ENCODE results near the gene RIN1. TPM values are rescaled to one million over a fixed set of nuclear protein-coding genes. Genes with fewer than 3 reads are reported as not detected.
"Not testable (repeated sequence)": the region's sequence is repeated elsewhere in the genome, so short reads cannot be mapped to it uniquely, and the experiment has no call there.

The RIN1 gene
- total and polyA plus RNA-seq, 2 experiments from 2014 or later: 2.5 to 8.2 TPM

DNA sequence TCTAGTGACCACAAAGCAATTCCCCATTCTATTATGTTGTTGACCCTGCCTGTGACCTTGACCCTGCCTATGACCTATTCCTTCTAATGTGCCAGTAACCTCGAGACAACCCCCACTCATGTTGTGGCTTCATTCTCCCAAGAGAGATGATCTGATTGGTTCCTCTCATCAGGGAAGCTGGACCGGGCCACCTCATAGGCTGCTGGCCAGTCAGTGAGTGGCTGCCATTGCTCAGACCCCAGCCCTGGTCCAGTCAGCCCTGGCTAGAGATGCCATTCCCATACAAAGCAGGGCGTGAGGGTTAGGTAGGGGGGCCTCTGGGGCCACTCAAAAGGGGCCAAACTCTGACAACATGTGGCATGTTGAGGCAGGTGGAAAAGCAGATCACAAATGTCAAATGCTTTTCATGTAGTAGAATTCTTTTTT is 23.4 kb upstream of the RIN1 start:
- Histone ChIP-seq H3F3A (replicated peaks; ENCODE audit: low read depth) (peaks cover 31% of the 10 kb centered on the region; the same call in 1 of the 2 replicates), H3K36me3 (ENCODE audit: insufficient read depth) (peaks cover 5% of the 10 kb centered on the region; the same call in 1 of the 2 replicates), H3K27ac (ENCODE audit: low read depth) (peak overlapping the region; percentile 57; the same call in 1 of the 2 replicates), H4K20me1 (replicated peaks; ENCODE audit: insufficient read depth) (peaks cover 8% of the 10 kb centered on the region), H3K79me2 (replicated peaks; ENCODE audit: insufficient read depth) (no peaks in the 10 kb centered on the region), H3K27me3 (ENCODE audit: insufficient read depth) (no peaks in the 10 kb centered on the region), H3K4me3 (no peak overlapping the region), H2AFZ (no peak overlapping the region), H3K9me2 (ENCODE audit: insufficient read depth) (no peaks in the 10 kb centered on the region), H3K4me1 (ENCODE audit: insufficient read depth) (peaks cover 6% of the 10 kb centered on the region; the same call in 1 of the 2 replicates), H3K4me2 (no peak overlapping the region)
- ATAC-seq (peak; percentile 61), DNase-seq (ENCODE audit: low spot score) (peak; percentile 57)
- 0 out of 2 replicates have a peak, but pooled peaks have one; percentile 4 for TF ChIP-seq CREB1 (CRISPR knock-in tag; IDR thresholded peaks at IDR 0.05; ENCODE audit: low read depth)
- peak; percentile 35; the same call in 1 of the 2 replicates for TF ChIP-seq POLR2AphosphoS5 (IDR thresholded peaks at IDR 0.05; ENCODE audit: low read depth)
- TF ChIP-seq, protein P1, sequence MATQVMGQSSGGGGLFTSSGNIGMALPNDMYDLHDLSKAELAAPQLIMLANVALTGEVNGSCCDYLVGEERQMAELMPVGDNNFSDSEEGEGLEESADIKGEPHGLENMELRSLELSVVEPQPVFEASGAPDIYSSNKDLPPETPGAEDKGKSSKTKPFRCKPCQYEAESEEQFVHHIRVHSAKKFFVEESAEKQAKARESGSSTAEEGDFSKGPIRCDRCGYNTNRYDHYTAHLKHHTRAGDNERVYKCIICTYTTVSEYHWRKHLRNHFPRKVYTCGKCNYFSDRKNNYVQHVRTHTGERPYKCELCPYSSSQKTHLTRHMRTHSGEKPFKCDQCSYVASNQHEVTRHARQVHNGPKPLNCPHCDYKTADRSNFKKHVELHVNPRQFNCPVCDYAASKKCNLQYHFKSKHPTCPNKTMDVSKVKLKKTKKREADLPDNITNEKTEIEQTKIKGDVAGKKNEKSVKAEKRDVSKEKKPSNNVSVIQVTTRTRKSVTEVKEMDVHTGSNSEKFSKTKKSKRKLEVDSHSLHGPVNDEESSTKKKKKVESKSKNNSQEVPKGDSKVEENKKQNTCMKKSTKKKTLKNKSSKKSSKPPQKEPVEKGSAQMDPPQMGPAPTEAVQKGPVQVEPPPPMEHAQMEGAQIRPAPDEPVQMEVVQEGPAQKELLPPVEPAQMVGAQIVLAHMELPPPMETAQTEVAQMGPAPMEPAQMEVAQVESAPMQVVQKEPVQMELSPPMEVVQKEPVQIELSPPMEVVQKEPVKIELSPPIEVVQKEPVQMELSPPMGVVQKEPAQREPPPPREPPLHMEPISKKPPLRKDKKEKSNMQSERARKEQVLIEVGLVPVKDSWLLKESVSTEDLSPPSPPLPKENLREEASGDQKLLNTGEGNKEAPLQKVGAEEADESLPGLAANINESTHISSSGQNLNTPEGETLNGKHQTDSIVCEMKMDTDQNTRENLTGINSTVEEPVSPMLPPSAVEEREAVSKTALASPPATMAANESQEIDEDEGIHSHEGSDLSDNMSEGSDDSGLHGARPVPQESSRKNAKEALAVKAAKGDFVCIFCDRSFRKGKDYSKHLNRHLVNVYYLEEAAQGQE (IDR thresholded peaks at IDR 0.05; ENCODE audit: unreplicated experiment): no peak
- Mint-ChIP-seq H3K36me3 (ENCODE audit: low read depth) (peaks cover 34% of the 10 kb centered on the region), H3K4me3 (no peak overlapping the region), H3K27ac (peak overlapping the region; percentile 83; the same call in 1 of the 2 replicates), H3K27me3 (ENCODE audit: insufficient read depth, low read depth, poor library complexity) (peaks cover 22% of the 10 kb centered on the region), H3K4me1 (peaks cover 7% of the 10 kb centered on the region), H3K9me3 (no peaks in the 10 kb centered on the region; the same call in 2 of the 3 replicates)

DNA sequence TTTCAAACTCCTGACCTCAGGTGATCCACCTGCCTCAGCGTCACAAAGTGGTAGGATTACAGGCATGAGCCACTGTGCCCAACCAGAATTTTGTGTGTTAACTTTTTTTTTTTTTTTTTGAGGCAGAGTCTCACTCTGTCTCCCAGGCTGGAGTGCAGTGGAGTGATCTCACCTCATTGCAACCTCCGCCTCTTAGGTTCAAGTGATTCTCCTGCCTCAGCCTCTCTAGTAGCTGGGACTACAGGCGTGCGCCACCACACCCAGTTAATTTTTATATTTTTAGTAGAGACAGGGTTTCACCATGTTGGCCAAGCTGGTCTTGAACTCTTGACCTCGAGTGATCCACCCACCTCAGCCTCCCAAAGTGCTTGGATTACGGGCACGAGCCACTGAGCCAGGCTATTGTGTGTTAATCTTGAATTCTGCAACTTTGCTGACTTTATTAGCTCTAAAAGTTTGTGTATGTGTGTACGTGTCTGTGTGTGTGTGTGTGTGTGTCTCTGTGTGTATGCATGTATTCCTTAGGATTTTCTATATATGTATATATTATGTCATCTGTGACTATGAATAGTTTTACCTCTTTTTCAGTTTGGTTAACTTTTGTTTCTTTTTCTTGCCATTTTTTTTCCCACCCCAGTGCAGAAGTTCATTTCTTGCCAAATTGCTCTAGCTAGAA is 14.5 kb upstream of the RIN1 start:
- H3K4me3 Mint-ChIP-seq; H3K9me3 Mint-ChIP-seq; H3K27ac Mint-ChIP-seq; H3K27me3 ChIP-seq (ENCODE audit: insufficient read depth); H3K27ac ChIP-seq (ENCODE audit: low read depth); ATAC-seq; H3K4me1 ChIP-seq (ENCODE audit: insufficient read depth); H4K20me1 ChIP-seq (replicated peaks; ENCODE audit: insufficient read depth); DNase-seq (ENCODE audit: low spot score); H3K79me2 ChIP-seq (replicated peaks; ENCODE audit: insufficient read depth); H3K36me3 ChIP-seq (ENCODE audit: insufficient read depth); H3K4me2 ChIP-seq; H3K9me2 ChIP-seq (ENCODE audit: insufficient read depth); H3K4me3 ChIP-seq; H2AFZ ChIP-seq: not testable (repeated sequence)
- Mint-ChIP-seq H3K36me3 (ENCODE audit: low read depth) (peaks cover 13% of the 10 kb centered on the region), H3K27me3 (ENCODE audit: insufficient read depth, low read depth, poor library complexity) (peaks cover 18% of the 10 kb centered on the region), H3K4me1 (peaks cover 11% of the 10 kb centered on the region)
- H3F3A ChIP-seq (replicated peaks; ENCODE audit: low read depth): peaks cover 14% of the 10 kb centered on the region

DNA sequence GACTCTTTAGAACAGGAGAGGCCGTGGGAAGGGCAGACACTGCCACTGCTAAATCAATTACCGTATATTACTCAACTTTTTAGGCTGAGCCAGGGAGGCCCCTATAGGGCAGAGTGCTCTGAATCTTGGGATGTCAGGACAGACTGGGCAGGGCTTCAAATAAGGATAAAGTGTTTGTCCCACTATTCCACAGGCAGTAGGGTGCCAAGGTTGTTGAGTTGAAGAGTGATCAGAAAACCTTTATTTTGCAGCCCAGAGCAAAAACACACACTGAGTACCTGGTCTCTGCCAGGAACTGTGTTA is 12.8 kb upstream of the RIN1 start:
- no peak for DNase-seq (ENCODE audit: low spot score)
- Mint-ChIP-seq H3K4me3 (peak overlapping the region; percentile 92; the same call in 1 of the 3 replicates), H3K27ac (no peak overlapping the region), H3K36me3 (ENCODE audit: low read depth) (peaks cover 13% of the 10 kb centered on the region), H3K4me1 (peaks cover 20% of the 10 kb centered on the region), H3K27me3 (ENCODE audit: insufficient read depth, low read depth, poor library complexity) (peaks cover 25% of the 10 kb centered on the region), H3K9me3 (peaks cover 5% of the 10 kb centered on the region; the same call in 2 of the 3 replicates)
- H3K27me3 ChIP-seq (ENCODE audit: insufficient read depth): peaks cover 8% of the 10 kb centered on the region; the same call in 1 of the 2 replicates
- H3K9me2 ChIP-seq (ENCODE audit: insufficient read depth): no peaks in the 10 kb centered on the region
- peak overlapping the region; percentile 82 for H3K4me2 ChIP-seq
- 0 out of 2 replicates have a peak, but pooled peaks cover 3% of the 10 kb centered on the region for H4K20me1 ChIP-seq (replicated peaks; ENCODE audit: insufficient read depth)
- H3K4me1 ChIP-seq (ENCODE audit: insufficient read depth): peaks cover 12% of the 10 kb centered on the region
- peaks cover 25% of the 10 kb centered on the region for H3F3A ChIP-seq (replicated peaks; ENCODE audit: low read depth)
- peak overlapping the region; percentile 82 for H3K4me3 ChIP-seq
- peaks cover 6% of the 10 kb centered on the region for H3K79me2 ChIP-seq (replicated peaks; ENCODE audit: insufficient read depth)
- no peaks in the 10 kb centered on the region; the same call in 1 of the 2 replicates for H3K36me3 ChIP-seq (ENCODE audit: insufficient read depth)
- H3K27ac ChIP-seq (ENCODE audit: low read depth): no peak overlapping the region
- H2AFZ ChIP-seq: no peak overlapping the region
- ATAC-seq: no peak
- TF ChIP-seq, protein P2, sequence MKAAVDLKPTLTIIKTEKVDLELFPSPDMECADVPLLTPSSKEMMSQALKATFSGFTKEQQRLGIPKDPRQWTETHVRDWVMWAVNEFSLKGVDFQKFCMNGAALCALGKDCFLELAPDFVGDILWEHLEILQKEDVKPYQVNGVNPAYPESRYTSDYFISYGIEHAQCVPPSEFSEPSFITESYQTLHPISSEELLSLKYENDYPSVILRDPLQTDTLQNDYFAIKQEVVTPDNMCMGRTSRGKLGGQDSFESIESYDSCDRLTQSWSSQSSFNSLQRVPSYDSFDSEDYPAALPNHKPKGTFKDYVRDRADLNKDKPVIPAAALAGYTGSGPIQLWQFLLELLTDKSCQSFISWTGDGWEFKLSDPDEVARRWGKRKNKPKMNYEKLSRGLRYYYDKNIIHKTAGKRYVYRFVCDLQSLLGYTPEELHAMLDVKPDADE (IDR thresholded peaks at IDR 0.05): no peak
- TF ChIP-seq EZH2 (IDR thresholded peaks at IDR 0.05; ENCODE audit: low read depth, unreplicated experiment) (no peak), POLR2AphosphoS5 (IDR thresholded peaks at IDR 0.05; ENCODE audit: low read depth) (no peak), NANOG (IDR thresholded peaks at IDR 0.05; ENCODE audit: borderline replicate concordance) (no peak), CTCF (conservative IDR thresholded peaks at IDR 0.05; ENCODE audit: low read depth in 2 of 2) (no peak)
- TF ChIP-seq, protein P1 (IDR thresholded peaks at IDR 0.05; ENCODE audit: unreplicated experiment): no peak
